PFSK-1 (cell line): ENCODE measurements around the gene DMC1.
A peak's percentile ranks its signal among the peaks of the same experiment; 100 is the strongest.

Experiments
- SIN3A ChIP-seq: IDR thresholded peaks from 2 replicates; pipeline ENCODE4 v1.6.1; 2012; ENCODE audit warnings: mild to moderate bottlenecking, low read length, moderate library complexity, borderline replicate concordance; ENCODE audit not compliant: insufficient read depth
- TAF1 ChIP-seq: IDR thresholded peaks from 2 replicates; pipeline ENCODE4 v1.6.1; 2012; ENCODE audit warnings: low read length, control low read depth, borderline replicate concordance; ENCODE audit not compliant: insufficient read depth
- TF ChIP-seq, protein P1 (sequence below), 2 experiments: IDR thresholded peaks; 2 replicates each; pipeline versions ENCODE4 v1.6.1 to v1.8.0; 2011 to 2012; ENCODE audit warnings: low read depth in 2 of 2, low read length in 2 of 2, control low read depth in 1 of 2, inconsistent platforms in 1 of 2, mild to moderate bottlenecking in 1 of 2, moderate library complexity in 1 of 2; ENCODE audit not compliant: insufficient read depth in 1 of 2

DNA sequence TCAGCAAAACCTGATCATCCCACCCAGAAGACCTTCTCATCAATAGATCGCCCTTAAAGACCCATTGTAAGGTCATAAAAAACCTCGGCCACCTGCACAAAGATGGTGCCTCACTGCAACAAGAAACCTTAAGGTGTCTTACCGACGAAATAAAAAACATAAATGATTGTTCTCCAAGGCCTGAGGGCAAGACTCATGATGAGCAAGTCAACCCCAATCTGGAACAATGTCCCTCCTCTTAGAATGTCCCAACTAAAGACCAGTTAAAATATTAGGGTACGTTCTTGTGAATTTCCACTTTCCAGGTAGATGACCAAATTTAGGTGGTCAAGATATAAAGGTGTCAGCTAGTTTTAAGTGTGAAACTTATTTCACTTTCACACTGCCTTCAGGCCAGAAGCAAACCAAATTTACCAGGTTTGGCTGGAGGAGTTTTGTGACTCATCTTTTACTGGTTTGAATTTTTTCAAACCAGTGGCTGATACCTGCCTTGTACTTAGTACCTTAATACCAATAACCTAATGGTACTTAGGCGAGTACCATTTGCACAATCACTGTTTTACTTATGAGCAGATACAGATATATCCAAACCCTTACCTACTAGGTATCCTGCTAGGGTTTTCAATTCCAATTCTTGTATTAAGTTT, 87.2 kb downstream of the DMC1 start:
- TF ChIP-seq TAF1 (no peak), SIN3A (peak; percentile 7; the same call in 1 of the 2 replicates)
- TF ChIP-seq, protein P1, sequence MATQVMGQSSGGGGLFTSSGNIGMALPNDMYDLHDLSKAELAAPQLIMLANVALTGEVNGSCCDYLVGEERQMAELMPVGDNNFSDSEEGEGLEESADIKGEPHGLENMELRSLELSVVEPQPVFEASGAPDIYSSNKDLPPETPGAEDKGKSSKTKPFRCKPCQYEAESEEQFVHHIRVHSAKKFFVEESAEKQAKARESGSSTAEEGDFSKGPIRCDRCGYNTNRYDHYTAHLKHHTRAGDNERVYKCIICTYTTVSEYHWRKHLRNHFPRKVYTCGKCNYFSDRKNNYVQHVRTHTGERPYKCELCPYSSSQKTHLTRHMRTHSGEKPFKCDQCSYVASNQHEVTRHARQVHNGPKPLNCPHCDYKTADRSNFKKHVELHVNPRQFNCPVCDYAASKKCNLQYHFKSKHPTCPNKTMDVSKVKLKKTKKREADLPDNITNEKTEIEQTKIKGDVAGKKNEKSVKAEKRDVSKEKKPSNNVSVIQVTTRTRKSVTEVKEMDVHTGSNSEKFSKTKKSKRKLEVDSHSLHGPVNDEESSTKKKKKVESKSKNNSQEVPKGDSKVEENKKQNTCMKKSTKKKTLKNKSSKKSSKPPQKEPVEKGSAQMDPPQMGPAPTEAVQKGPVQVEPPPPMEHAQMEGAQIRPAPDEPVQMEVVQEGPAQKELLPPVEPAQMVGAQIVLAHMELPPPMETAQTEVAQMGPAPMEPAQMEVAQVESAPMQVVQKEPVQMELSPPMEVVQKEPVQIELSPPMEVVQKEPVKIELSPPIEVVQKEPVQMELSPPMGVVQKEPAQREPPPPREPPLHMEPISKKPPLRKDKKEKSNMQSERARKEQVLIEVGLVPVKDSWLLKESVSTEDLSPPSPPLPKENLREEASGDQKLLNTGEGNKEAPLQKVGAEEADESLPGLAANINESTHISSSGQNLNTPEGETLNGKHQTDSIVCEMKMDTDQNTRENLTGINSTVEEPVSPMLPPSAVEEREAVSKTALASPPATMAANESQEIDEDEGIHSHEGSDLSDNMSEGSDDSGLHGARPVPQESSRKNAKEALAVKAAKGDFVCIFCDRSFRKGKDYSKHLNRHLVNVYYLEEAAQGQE (IDR thresholded peaks at IDR 0.05; ENCODE audit: insufficient read depth in 1 of 2, low read depth in 2 of 2, low read length in 2 of 2): no peak
